ENCODE results near the gene SSUH2. TPM values are rescaled to one million over a fixed set of nuclear protein-coding genes. Genes with fewer than 3 reads are reported as not detected.

Gene SSUH2
- total and polyA plus RNA-seq, 2 of the 4 experiments (the other 2 are of a cell fraction) = 0.10 TPM; not detected in 1

DNA sequence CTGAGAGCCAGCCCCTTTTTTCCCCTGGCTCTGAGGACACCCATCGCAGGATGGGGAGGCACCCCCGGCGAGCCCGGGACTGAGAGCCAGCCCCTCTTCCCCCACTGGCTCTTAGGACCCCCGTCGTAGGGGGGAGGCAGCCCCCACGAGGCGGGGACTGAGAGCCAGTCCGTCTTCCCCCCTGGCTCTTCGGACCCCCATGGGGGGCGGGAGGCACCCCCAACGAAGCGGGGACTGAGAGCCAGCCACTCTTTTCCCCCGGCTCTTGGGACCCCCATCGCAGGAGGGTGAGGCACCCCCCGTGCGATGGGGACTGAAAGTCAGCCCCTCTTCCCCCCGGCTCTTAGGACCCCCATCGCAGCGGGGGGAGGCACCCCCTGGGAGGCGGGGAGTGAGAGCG, 36.8 kb upstream of the SSUH2 start:
- H3K4me1 ChIP-seq (ENCODE audit: control insufficient read depth, insufficient read depth, low read length) = no peaks in the 10 kb centered on the region; the same call in 1 of the 2 replicates
- no peaks in the 10 kb centered on the region for H3K9me3 ChIP-seq (ENCODE audit: control insufficient read depth, insufficient read depth, low read length)
- H3K36me3 ChIP-seq (ENCODE audit: control insufficient read depth, insufficient read depth, low read length) = no peaks in the 10 kb centered on the region
- H3K4me2 ChIP-seq (ENCODE audit: low read depth, low read length) = no peak overlapping the region
- no peak overlapping the region for H4K8ac ChIP-seq (ENCODE audit: low read depth in 2 of 2, low read length in 2 of 2)
- H3K9me1 ChIP-seq (ENCODE audit: insufficient read depth, low read length) = no peaks in the 10 kb centered on the region
- no peak for ATAC-seq (ENCODE audit: low read depth)
- no peak overlapping the region for H2AFZ ChIP-seq (replicated peaks; ENCODE audit: low read length, poor library complexity)
- H2BK20ac ChIP-seq (ENCODE audit: low read depth, low read length) = no peak overlapping the region
- in situ Hi-C loops (cut with MboI; ENCODE audit: low sequenced_read_pairs) = no loop called here
- POLR2A ChIA-PET (ENCODE audit: unreplicated experiment) = no interaction called here
- H3K18ac ChIP-seq (ENCODE audit: low read depth, low read length) = no peak overlapping the region
- H2BK15ac ChIP-seq (ENCODE audit: low read depth, low read length) = no peak overlapping the region
- no peaks in the 10 kb centered on the region for H3K79me1 ChIP-seq (ENCODE audit: low read depth in 1 of 2, low read length in 2 of 2)
- no peak for DNase-seq
- intact Hi-C loops (cut with micrococcal nuclease) = no loop called here
- no CpG with 5 or more reads among the region's 22 CpGs for WGBS, 2 experiments (ENCODE audit: extremely low coverage in 2 of 2, insufficient read length in 1 of 2)
- H4K91ac ChIP-seq (ENCODE audit: insufficient read depth, low read depth, low read length) = no peak overlapping the region
- H3K4ac ChIP-seq (ENCODE audit: low read depth, low read length) = no peak overlapping the region
- H2AK5ac ChIP-seq (ENCODE audit: low read depth, low read length) = no peak overlapping the region
- H3K4me3 ChIP-seq (ENCODE audit: insufficient read depth, low read depth, low read length) = no peak overlapping the region
- no peak overlapping the region for H3K23ac ChIP-seq (ENCODE audit: low read depth, low read length)
- H3K14ac ChIP-seq (replicated peaks; ENCODE audit: low read depth, low read length) = no peak overlapping the region
- no peaks in the 10 kb centered on the region for H3K27me3 ChIP-seq (ENCODE audit: control insufficient read depth, insufficient read depth, low read length)
- CTCF ChIA-PET = no interaction called here
- no peak overlapping the region for H3K56ac ChIP-seq (ENCODE audit: extremely low read depth, insufficient read depth, low read length)
- no peak overlapping the region for H4K5ac ChIP-seq (ENCODE audit: low read depth, low read length)
- no peak overlapping the region for H2BK5ac ChIP-seq (ENCODE audit: low read depth, low read length, poor library complexity, severe bottlenecking)
- BruUV-seq (replicated peaks) = no TSS peak
- no peak for TF ChIP-seq MAFK (IDR thresholded peaks at IDR 0.05; ENCODE audit: low read depth, low read length)
- no peak for TF ChIP-seq RAD21 (IDR thresholded peaks at IDR 0.05; ENCODE audit: low read length)
- no peak for TF ChIP-seq NFE2L2 (IDR thresholded peaks at IDR 0.05; ENCODE audit: low read depth, low read length)
- TF ChIP-seq, protein P1, sequence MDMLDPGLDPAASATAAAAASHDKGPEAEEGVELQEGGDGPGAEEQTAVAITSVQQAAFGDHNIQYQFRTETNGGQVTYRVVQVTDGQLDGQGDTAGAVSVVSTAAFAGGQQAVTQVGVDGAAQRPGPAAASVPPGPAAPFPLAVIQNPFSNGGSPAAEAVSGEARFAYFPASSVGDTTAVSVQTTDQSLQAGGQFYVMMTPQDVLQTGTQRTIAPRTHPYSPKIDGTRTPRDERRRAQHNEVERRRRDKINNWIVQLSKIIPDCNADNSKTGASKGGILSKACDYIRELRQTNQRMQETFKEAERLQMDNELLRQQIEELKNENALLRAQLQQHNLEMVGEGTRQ (IDR thresholded peaks at IDR 0.05; ENCODE audit: low read depth, low read length) = no peak
- H3K27ac ChIP-seq (ENCODE audit: insufficient read depth, low read length) = no peak overlapping the region
- no peak overlapping the region for H2BK120ac ChIP-seq (ENCODE audit: low read depth, low read length)
- H4K20me1 ChIP-seq (ENCODE audit: insufficient read depth, low read length) = no peaks in the 10 kb centered on the region
- H3K9ac ChIP-seq (ENCODE audit: low read depth, low read length) = no peak overlapping the region
- H2AK9ac ChIP-seq (replicated peaks; ENCODE audit: low read depth, low read length, poor library complexity) = no peak overlapping the region
- dilution Hi-C loops (cut with HindIII; ENCODE audit: low sequenced_read_pairs, unreplicated experiment) = no loop called here
